Omental fat pad (tissue), 4 donors: Measurements from ENCODE around the gene FBXL13. TPM values are rescaled to one million over a fixed set of nuclear protein-coding genes. Genes with fewer than 3 reads are reported as not detected.
"Not testable (repeated sequence)": the region's sequence is repeated elsewhere in the genome, so short reads cannot be mapped to it uniquely, and the experiment has no call there.

Source experiments
- ATAC-seq: fragments of 150-250 bp; one replicate; pipeline ENCODE4 v1.9.1; 2016; ENCODE audit warnings: mild to moderate bottlenecking, moderate library complexity; ENCODE audit not compliant: low FRiP score
- DNase-seq: peaks from one replicate; pipeline ENCODE4 v3.0.0-alpha.2; 2019; ENCODE audit warnings: low spot score
- total RNA-seq, 4 donors: library from RNA; depleted of rRNA; stranded (reverse); fragments of >200 nt; gene quantifications; one replicate each; pipeline ENCODE4 v1.1.0, GENCODE V29; 2016
- TF ChIP-seq, protein P1 (sequence below), 3 donors: fragments of 450-650 bp; IDR thresholded peaks; one replicate each; pipeline ENCODE4 v1.5.1; 2016 to 2017; ENCODE audit warnings: antibody characterized with exemption in 3 of 3, mild to moderate bottlenecking in 3 of 3, moderate library complexity in 2 of 3

The FBXL13 gene
- total RNA-seq, 4 donors from 2014 or later: 2.1 to 4.9 (median 3.4) TPM

DNA sequence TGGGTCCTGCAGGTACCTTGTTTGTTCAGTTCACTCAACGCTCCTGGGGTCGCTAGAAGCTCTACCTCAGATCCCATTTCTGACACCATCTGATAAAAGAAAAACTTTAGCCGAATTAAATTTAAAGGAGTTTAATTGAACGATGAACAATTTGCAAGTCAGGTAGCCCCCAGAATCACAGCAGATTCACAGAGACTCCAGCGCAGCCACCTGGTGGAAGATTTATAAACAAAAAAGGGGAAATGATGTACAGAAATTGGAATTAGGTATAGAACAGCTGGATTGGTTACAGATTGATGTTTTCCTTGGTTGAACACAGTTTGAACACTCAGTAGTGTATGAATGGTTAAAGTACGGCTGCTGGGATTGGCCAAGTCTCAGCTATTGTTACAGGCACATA, 23.1 kb downstream of the FBXL13 start:
- DNase-seq (no peak), ATAC-seq (no peak)
- TF ChIP-seq, protein P1, sequence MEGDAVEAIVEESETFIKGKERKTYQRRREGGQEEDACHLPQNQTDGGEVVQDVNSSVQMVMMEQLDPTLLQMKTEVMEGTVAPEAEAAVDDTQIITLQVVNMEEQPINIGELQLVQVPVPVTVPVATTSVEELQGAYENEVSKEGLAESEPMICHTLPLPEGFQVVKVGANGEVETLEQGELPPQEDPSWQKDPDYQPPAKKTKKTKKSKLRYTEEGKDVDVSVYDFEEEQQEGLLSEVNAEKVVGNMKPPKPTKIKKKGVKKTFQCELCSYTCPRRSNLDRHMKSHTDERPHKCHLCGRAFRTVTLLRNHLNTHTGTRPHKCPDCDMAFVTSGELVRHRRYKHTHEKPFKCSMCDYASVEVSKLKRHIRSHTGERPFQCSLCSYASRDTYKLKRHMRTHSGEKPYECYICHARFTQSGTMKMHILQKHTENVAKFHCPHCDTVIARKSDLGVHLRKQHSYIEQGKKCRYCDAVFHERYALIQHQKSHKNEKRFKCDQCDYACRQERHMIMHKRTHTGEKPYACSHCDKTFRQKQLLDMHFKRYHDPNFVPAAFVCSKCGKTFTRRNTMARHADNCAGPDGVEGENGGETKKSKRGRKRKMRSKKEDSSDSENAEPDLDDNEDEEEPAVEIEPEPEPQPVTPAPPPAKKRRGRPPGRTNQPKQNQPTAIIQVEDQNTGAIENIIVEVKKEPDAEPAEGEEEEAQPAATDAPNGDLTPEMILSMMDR (IDR thresholded peaks at IDR 0.05): no peak

DNA sequence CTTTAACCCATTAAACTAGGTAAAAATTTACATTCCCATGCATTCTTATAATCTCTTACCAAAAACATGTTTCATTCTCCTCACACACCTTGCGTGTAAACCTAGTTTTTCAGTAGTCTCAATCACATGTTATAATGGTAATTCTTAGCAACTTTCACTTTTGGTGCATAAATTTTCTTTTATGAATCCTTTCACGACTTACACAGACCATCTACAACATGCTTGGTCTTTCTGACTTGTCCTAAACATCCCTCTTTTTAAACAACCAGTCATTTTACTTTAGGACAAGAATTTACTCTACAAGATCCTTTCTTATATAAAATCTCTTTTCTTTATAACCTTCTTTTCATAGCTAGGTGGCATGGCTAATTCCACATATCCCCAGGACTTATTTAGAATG, 25.8 kb downstream of the FBXL13 start:
- DNase-seq: no peak
- ATAC-seq: no peak
- TF ChIP-seq, protein P1 (IDR thresholded peaks at IDR 0.05): no peak

DNA sequence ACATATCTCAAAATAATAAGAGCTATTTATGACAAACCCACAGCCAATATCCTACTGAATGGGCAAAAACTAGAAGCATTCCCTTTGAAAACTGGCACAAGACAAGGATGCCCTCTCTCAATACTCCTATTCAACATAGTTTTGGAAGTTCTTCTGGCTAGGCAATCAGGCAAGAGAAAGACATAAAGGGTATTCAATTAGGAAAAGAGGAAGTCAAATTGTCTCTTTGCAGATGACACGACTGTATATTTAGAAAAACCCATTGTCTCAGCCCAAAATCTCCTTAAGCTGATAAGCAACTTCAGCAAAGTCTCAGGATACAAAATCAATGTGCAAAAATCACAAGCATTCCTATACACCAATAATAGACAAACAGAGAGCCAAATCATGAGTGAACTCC, 32.8 kb downstream of the FBXL13 start:
- DNase-seq, ATAC-seq: not testable (repeated sequence)

DNA sequence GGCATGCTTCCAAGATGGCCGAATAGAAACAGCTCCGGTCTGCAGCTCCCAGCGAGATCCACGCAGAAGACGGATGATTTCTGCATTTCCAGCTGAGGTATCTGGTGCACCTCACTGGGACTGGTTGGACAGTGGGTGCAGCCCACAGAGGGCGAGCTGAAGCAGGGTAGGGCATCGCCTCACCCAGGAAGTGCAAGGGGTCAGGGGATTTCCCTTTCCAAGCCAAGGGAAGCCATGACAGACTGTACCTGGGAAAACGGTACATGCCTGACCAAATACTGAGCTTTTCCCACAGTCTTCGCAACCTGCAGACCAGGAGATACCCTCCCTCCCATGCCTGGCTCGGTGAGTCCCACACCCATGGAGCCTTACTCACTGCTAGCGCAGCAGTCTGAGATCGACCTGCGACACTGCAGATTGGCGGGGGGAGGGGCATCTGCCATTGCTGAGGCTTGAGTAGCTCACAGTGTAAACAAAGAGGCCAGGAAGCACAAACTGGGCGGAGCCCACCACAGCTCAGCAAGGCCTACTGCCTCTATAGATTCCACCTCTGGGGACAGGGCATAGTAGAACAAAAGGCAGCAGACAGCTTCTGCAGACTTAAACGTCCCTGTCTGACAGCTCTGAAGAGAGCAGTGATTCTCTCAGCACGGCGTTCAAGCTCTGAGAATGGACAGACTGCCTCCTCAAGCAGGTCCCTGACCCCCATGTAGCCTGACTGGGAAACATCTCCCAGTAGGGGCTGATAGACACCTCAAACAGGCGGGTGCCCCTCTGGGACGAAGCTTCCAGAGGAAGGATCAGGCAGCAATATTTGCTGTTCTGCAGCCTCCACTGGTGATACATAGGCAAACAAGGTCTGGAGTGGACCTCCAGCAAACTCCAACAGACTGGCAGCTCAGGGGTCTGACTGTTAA, 36.5 kb downstream of the FBXL13 start:
- ATAC-seq, DNase-seq: not testable (repeated sequence)

DNA sequence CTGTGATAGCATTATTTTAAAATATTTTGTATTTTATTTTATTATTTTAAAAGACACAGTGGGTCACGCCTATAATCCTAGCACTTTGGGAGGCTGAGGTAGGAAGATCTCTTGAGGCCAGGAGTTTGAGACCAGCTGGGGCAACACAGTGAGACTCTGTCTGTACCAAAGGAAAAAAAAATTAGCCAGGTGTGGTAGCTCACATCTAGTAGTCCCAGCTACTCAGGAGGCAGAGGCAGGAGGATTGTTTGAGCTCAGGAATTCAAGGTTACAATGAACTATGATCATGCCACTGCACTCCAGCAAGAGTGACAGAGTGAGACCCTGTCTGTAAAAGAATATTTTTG, 37.1 kb downstream of the FBXL13 start:
- TF ChIP-seq, protein P1 (IDR thresholded peaks at IDR 0.05): no peak
- no peak for DNase-seq
- no peak for ATAC-seq

DNA sequence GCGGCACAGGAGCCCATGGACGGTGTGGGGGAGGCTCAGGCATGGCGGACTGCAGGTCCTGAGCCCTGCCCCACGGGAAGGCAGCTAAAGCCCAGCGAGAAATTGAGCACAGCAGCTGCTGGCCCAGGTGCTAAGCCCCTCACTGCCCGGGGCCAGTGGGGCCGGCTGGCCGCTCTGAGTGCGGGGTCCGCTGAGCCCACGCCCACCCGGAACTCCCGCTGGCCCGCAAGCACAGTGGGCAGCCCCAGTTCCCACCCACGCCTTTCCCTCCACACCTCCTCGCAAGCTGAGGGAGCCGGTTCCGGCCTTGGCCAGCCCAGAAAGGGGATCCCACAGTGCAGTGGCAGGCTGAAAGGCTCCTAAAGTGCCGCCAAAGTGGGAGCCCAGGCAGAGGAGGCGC, 40.3 kb downstream of the FBXL13 start:
- DNase-seq, ATAC-seq: not testable (repeated sequence)

DNA sequence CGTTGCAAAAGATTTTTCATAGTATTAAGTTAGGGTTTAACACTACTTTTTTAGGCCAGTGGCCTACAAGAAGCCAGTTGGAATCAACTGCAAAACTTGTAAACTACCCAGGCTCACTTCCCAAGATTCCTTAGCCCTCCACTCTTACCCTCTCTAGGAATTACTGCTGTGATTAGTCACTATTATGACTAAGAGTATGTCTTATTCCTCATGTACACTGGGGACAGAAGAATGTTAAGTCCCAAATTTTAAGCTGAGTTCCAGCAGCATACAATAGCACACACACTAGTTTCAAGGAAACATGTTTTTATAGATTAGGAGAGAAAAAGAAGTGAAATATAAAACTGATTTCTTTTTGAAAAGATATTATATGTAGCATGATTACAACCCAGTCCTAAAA, 42.8 kb downstream of the FBXL13 start:
- ATAC-seq (no peak), DNase-seq (no peak)
- TF ChIP-seq, protein P1 (IDR thresholded peaks at IDR 0.05): no peak

DNA sequence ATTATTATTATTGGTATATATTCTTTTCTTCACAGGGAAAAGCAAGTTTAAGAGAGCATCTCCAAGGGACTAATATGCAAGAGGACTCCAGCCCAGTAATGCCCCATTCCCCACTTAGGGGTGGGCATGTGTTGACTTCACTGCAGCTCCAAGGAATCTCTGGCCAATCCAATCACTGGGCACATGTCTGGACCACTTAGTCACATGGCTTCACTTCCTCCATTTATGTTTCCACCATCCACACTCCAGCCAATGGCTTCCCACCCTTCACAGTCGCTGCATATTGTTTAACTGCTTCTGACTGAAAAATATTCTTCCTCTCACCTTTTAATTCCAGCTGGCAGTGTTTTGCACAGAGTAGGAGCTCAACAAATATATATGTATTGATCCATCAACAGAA, 43.6 kb downstream of the FBXL13 start:
- TF ChIP-seq, protein P1 (IDR thresholded peaks at IDR 0.05): no peak
- DNase-seq (no peak), ATAC-seq (no peak)
